AG04450 (cell line): ENCODE measurements around the gene LRRC10B. TPM values are rescaled to one million over a fixed set of nuclear protein-coding genes. Genes with fewer than 3 reads are reported as not detected.

Source experiments
- CTCF ChIA-PET: fragments of 300-600, 350-600 bp; formaldehyde crosslinking; extraction: SDS; loops from one replicate; lab custom pipeline; 2022; ENCODE audit warnings: antibody characterized with exemption, inconsistent platforms; lab: Charles Lee
- POLR2A ChIA-PET: fragments of 350-600 bp; formaldehyde crosslinking; extraction: SDS; loops from one replicate; lab custom pipeline; 2021; ENCODE audit warnings: antibody characterized with exemption, inconsistent platforms; lab: Yijun Ruan, JAX
- DNase-seq: peaks from one replicate; pipeline ENCODE4 v3.0.0-alpha.2; 2011; ENCODE audit warnings: low read depth, low spot score
- H3K27ac ChIP-seq: one replicate; pipeline ENCODE4 v1.5.1; 2012; ENCODE audit warnings: low read depth, low read length, control low read depth
- H3K27me3 ChIP-seq: one replicate; pipeline ENCODE4 v1.6.0; 2012; ENCODE audit warnings: low read length; ENCODE audit not compliant: control insufficient read depth, insufficient read depth
- H3K4me3 ChIP-seq: 2 replicates; pipeline ENCODE4 v1.5.1; 2011; ENCODE audit warnings: mild to moderate bottlenecking, low read depth, low read length, control low read depth
- H3K9me3 ChIP-seq: 2 replicates; pipeline ENCODE4 v1.5.1; 2012; ENCODE audit warnings: low read length; ENCODE audit not compliant: control insufficient read depth, insufficient read depth
- polyA plus RNA-seq: library from polyadenylated mRNA; depleted of rRNA; stranded (reverse); fragments of >200 nt; gene quantifications from 2 replicates; pipeline ENCODE4 v1.2.3, GENCODE V29; 2011
- TF ChIP-seq, protein P1 (sequence below): IDR thresholded peaks from 2 replicates; pipeline ENCODE4 v1.5.1; 2011; ENCODE audit warnings: low read depth, low read length, control low read depth, inconsistent platforms

LRRC10B gene
- polyA plus RNA-seq, 1 experiment: not detected

DNA sequence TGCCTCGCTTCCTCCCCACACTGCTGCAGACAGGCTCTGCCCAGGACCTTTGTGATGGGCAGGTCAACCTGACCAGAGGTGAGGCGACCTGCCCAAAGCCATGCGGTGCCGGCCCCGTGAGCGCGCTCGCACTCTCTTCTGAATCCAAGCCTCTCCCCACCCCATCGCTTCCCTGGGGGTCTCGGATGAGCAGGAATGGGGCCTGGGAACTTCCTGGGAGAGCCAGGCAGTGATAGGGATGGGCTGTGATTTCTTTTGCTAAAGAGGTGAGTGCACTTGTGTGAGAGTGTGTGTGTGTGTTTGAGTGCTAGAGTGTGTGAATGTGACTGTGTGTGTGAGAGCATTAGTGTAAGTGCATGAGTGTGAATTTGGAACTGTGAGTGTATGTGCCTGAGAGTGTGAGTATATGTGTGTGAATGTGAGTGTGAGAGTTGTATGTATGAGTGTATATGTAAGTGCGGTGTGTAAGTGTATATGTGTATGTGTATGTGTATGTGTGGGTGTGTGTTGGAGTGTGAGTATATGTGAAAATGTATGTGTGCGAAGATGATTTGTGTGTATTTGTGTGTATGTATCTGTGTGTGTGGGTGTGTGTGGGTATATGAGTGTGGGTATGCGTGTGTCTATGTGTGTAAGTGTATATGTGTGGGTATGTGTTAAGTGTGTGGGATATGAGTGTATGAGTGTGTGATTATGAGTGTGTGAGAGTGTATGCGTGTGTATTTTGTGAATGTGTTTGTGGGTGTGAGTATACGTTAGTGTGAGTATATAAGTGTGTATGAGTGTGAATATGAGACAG lies 11.7 kb upstream of the LRRC10B start:
- TF ChIP-seq, protein P1, sequence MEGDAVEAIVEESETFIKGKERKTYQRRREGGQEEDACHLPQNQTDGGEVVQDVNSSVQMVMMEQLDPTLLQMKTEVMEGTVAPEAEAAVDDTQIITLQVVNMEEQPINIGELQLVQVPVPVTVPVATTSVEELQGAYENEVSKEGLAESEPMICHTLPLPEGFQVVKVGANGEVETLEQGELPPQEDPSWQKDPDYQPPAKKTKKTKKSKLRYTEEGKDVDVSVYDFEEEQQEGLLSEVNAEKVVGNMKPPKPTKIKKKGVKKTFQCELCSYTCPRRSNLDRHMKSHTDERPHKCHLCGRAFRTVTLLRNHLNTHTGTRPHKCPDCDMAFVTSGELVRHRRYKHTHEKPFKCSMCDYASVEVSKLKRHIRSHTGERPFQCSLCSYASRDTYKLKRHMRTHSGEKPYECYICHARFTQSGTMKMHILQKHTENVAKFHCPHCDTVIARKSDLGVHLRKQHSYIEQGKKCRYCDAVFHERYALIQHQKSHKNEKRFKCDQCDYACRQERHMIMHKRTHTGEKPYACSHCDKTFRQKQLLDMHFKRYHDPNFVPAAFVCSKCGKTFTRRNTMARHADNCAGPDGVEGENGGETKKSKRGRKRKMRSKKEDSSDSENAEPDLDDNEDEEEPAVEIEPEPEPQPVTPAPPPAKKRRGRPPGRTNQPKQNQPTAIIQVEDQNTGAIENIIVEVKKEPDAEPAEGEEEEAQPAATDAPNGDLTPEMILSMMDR: no peak
- Histone ChIP-seq H3K9me3 (no peaks in the 10 kb centered on the region; the same call in 1 of the 2 replicates), H3K4me3 (no peak overlapping the region), H3K27me3 (peaks cover 9% of the 10 kb centered on the region), H3K27ac (no peak overlapping the region)
- POLR2A ChIA-PET: no interaction called here
- CTCF ChIA-PET: no interaction called here
- no peak for DNase-seq

DNA sequence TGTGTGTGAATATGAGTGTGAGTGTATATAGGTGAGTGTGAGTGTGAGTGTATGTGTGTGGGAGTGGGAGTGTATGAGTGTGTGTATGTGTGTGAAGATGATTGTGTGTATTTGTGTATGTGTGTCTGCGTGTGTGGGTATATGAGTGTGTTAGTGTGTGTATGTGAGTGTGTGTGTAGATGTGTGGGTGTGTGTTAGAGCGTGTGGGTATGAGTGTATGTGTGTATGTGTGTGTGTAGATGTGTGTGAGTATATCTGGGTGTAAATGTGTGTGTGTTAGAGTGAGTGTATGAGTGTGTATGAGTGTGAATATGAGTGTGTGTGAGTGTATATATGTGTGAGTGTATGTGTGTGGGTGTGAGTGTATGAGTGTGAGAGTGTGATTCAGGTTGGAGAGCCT lies 11.1 kb upstream of the LRRC10B start:
- POLR2A ChIA-PET: no interaction called here
- TF ChIP-seq, protein P1: no peak
- Histone ChIP-seq H3K27me3 (peaks cover 14% of the 10 kb centered on the region), H3K9me3 (no peaks in the 10 kb centered on the region; the same call in 1 of the 2 replicates), H3K4me3 (no peak overlapping the region), H3K27ac (no peak overlapping the region)
- CTCF ChIA-PET: no interaction called here
- no peak for DNase-seq

DNA sequence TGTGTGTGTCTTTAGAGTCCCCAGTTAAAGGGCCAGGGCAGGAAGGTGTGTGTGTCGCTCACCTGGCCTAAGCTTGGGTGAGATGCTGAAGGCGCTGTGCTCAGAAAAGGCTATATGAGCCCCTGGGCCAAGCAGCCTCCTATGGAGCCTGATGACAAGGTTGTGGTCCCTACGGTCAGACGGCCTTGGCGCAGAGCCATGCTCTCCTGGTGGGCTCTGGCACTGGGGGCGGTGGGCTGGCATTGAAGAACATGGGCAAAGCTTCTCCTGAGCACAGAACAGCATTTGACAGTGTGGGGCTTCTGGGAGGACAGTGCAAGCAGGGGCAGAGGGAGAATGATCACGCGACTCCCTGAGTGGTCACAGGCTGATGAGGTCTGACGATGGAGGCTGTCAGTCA lies 10.7 kb upstream of the LRRC10B start:
- DNase-seq: no peak
- Histone ChIP-seq H3K27me3 (peaks cover 16% of the 10 kb centered on the region), H3K4me3 (no peak overlapping the region), H3K9me3 (no peaks in the 10 kb centered on the region; the same call in 1 of the 2 replicates), H3K27ac (no peak overlapping the region)
- ChIA-PET CTCF (no interaction called here), POLR2A (no interaction called here)
- TF ChIP-seq, protein P1: no peak

DNA sequence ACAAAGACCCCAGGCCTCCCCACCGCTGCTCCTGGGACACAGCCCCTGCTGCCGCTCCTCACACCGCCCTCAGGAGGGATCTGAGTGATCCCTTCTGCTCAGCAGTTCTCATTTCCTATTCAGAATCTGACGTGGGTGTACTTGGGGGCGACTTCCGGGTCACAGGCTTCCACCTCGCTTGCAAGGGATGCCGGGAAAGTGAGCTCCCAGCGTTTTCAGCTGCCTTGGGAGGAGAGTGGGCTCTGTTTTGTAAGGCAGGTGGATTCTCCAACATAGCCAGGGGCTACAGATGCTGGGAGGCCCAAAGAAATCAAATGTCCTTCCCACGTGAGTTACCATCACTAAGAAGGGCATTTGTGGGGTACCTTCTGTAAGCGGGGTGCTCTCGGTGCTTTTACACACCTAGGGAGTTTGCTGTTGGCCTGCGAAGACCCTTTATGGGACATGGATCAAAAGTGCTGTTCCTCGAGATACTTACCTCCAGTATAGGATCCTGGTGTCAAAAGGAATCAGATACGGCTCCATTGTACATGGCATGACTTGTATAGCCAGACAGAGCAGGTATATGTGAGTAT lies 9.7 kb upstream of the LRRC10B start:
- ChIA-PET POLR2A (no interaction called here), CTCF (no interaction called here)
- TF ChIP-seq, protein P1: no peak
- no peak for DNase-seq
- H3K4me3 ChIP-seq: no peak overlapping the region
- peaks cover 22% of the 10 kb centered on the region for H3K27me3 ChIP-seq
- H3K9me3 ChIP-seq: no peaks in the 10 kb centered on the region; the same call in 1 of the 2 replicates
- H3K27ac ChIP-seq: no peak overlapping the region
